ENCODE measurements around the gene FKBP6.

Gene FKBP6

DNA sequence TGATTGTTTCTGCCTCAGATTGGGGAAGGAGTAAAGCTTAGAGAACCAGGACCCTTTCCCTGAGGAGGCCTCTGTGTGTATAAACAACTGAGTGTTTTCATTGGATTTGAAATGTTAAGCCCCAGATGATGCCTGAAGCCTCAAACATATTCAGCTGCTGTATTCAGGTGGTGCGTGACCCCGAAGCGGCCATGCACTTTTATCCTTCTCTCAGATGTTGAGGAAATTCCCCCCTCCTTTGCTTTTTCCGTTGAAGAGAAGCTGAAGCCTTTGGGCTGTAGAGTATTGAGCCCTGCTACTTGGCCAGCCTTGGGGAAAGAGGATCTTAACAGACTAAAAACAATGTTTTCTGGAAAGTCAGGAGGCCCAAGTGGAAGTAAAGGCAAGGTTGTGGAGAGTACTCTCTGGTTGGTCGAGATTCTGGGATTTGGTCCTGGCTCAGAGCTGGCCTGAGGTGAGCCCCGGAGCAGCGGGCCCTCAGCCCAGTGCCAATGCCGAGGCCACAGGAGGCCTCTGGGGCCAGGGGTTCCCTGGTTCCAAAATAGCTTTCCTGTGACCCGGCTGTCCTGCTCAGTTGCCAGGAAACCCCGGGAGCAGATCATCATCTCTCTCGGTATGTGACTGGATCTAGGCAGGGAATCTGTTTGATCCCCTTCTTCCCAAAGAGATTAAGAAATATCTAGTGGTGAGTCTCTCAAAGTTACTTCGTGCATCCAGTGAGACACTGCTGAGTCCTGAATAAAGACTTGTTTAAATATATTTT, 22.5 kb downstream of the FKBP6 start:
- no peak overlapping the region for H3K27ac ChIP-seq (ENCODE audit: poor library complexity, severe bottlenecking)
- no peak overlapping the region for H3K4me3 ChIP-seq (ENCODE audit: severe bottlenecking)
- TF ChIP-seq CTCF (IDR thresholded peaks at IDR 0.05; ENCODE audit: poor library complexity, severe bottlenecking) = no peak
- DNase-seq (ENCODE audit: low spot score) = no peak
- H3K36me3 ChIP-seq (ENCODE audit: low read depth) = no peaks in the 10 kb centered on the region
- no peaks in the 10 kb centered on the region for H3K9me3 ChIP-seq (ENCODE audit: severe bottlenecking)
- H3K4me1 ChIP-seq (ENCODE audit: insufficient read depth, poor library complexity, severe bottlenecking) = no peaks in the 10 kb centered on the region
- no peak for ATAC-seq (ENCODE audit: low read depth)
- no peaks in the 10 kb centered on the region for H3K27me3 ChIP-seq (ENCODE audit: insufficient read depth, poor library complexity, severe bottlenecking)

- Histone ChIP-seq H3K4me1 (ENCODE audit: insufficient read depth, poor library complexity, severe bottlenecking) (no peaks in the 10 kb centered on the region), H3K27me3 (ENCODE audit: insufficient read depth, poor library complexity, severe bottlenecking) (no peaks in the 10 kb centered on the region), H3K27ac (ENCODE audit: poor library complexity, severe bottlenecking) (no peak overlapping the region), H3K4me3 (ENCODE audit: severe bottlenecking) (no peak overlapping the region), H3K9me3 (ENCODE audit: severe bottlenecking) (no peaks in the 10 kb centered on the region), H3K36me3 (ENCODE audit: low read depth) (no peaks in the 10 kb centered on the region)
- DNase-seq (ENCODE audit: low spot score) (no peak), ATAC-seq (ENCODE audit: low read depth) (no peak)
- TF ChIP-seq CTCF (IDR thresholded peaks at IDR 0.05; ENCODE audit: poor library complexity, severe bottlenecking) = no peak
Observed at GRCh38 chr7:73351447-73352167, 23.6 kb downstream of the FKBP6 start.

- TF ChIP-seq CTCF (IDR thresholded peaks at IDR 0.05; ENCODE audit: poor library complexity, severe bottlenecking) = no peak
- ATAC-seq (ENCODE audit: low read depth) (no peak), DNase-seq (ENCODE audit: low spot score) (no peak)
- Histone ChIP-seq H3K36me3 (ENCODE audit: low read depth) (no peaks in the 10 kb centered on the region), H3K27me3 (ENCODE audit: insufficient read depth, poor library complexity, severe bottlenecking) (no peaks in the 10 kb centered on the region), H3K4me1 (ENCODE audit: insufficient read depth, poor library complexity, severe bottlenecking) (no peaks in the 10 kb centered on the region), H3K9me3 (ENCODE audit: severe bottlenecking) (no peaks in the 10 kb centered on the region), H3K4me3 (ENCODE audit: severe bottlenecking) (no peak overlapping the region), H3K27ac (ENCODE audit: poor library complexity, severe bottlenecking) (no peak overlapping the region)
Observed at GRCh38 chr7:73352784-73353183, 24.8 kb downstream of the FKBP6 start.

- DNase-seq (ENCODE audit: low spot score) = no peak
- ATAC-seq (ENCODE audit: low read depth) = no peak
- Histone ChIP-seq H3K9me3 (ENCODE audit: severe bottlenecking) (no peaks in the 10 kb centered on the region), H3K36me3 (ENCODE audit: low read depth) (no peaks in the 10 kb centered on the region), H3K4me1 (ENCODE audit: insufficient read depth, poor library complexity, severe bottlenecking) (peaks cover under 1% of the 10 kb centered on the region), H3K27ac (ENCODE audit: poor library complexity, severe bottlenecking) (no peak overlapping the region), H3K4me3 (ENCODE audit: severe bottlenecking) (no peak overlapping the region), H3K27me3 (ENCODE audit: insufficient read depth, poor library complexity, severe bottlenecking) (no peaks in the 10 kb centered on the region)
- no peak for TF ChIP-seq CTCF (IDR thresholded peaks at IDR 0.05; ENCODE audit: poor library complexity, severe bottlenecking)
Observed at GRCh38 chr7:73353243-73353642, 25.3 kb downstream of the FKBP6 start.

GRCh38 chr7:73354196-73354595, 26.2 kb downstream of the FKBP6 start:
- Histone ChIP-seq H3K4me3 (ENCODE audit: severe bottlenecking) (no peak overlapping the region), H3K27me3 (ENCODE audit: insufficient read depth, poor library complexity, severe bottlenecking) (no peaks in the 10 kb centered on the region), H3K27ac (ENCODE audit: poor library complexity, severe bottlenecking) (no peak overlapping the region), H3K4me1 (ENCODE audit: insufficient read depth, poor library complexity, severe bottlenecking) (peaks cover 3% of the 10 kb centered on the region), H3K9me3 (ENCODE audit: severe bottlenecking) (no peaks in the 10 kb centered on the region), H3K36me3 (ENCODE audit: low read depth) (no peaks in the 10 kb centered on the region)
- no peak for TF ChIP-seq CTCF (IDR thresholded peaks at IDR 0.05; ENCODE audit: poor library complexity, severe bottlenecking)
- ATAC-seq (ENCODE audit: low read depth) (no peak), DNase-seq (ENCODE audit: low spot score) (no peak)
